Stimulated activated CD8-positive, alpha-beta memory T cell treated with anti-CD3 and anti-CD28 coated beads, Interleukin-15, amount 100 ng/mL, for 4 hours (primary cell): ENCODE results near the gene LDLRAD3.

Experiments used
- DNase-seq, 2 donors: peaks; one replicate each; pipeline ENCODE4 v3.0.0-alpha.2; 2020; ENCODE audit warnings: low read depth in 2 of 2

The LDLRAD3 gene

DNA sequence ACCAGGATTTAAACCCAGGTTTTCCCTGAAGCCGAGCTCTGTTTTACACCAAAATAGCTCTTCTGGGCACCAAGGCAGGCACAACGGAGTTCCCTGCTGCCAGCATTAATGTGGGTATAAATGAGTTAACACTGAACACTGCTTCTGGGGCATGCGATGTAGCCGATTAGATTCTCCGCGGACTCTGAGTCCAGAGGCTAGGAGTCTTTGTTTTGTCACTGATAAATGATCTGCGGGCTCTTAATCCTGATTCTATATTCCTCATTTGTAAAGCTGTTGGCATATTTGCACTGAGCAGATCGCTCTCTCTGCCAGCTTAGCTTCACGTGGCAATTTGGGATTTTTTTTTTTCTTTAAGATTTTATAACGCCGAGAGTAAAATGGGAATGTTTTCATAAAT lies 16.8 kb upstream of the LDLRAD3 start:
- no peak for DNase-seq

DNA sequence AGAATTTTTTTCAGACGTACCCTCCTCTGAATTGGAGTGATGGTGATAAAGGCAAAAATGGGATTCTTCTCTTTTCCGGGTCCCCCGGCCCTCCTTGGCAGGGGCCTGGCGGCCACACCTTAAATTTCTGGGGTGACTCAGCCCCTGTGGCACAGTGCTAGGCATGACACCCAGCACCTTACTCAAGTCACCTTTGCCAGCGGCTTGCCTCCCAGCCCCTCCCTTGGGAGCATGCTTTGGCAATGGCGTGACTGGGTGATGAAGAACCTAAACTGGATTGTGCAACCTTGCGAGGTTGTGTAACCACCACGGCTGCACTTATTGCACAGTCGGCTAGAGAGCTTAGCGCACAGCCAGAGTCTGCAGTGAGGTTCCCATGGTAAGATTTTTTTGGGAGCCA lies 16.2 kb upstream of the LDLRAD3 start:
- no peak for DNase-seq

DNA sequence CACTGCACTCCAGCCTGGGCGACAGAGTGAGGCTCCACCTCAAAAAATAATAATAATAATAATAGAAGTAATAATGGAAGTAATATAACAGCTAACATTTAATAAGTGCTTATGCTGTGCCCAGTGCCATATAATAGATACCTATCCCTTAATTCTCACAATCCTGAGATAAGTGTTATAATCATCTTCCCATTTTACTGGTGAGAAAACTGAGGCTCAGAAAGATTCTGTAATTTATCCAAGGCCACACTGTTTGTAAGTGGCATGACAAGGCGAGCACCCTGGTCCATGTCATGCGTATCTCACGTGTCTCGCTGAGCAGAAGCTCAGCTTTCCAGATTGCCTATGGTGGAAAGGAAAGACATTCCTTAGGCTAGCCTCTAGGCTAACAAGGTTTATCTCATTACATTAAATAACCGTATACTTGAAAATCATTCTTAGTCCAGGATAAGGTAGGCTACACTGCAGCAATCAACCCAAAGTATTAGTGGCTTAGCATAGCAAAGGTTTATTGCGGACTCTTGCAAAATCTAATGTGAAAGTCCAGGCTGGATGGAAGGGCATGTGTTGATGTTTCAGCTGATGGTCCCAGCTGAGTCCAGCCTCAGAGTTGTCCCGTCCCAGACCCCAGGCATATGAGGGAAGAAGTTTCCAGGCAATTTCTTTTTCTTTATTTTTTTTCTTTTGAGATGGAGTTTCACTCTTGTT lies 15.0 kb upstream of the LDLRAD3 start:
- no peak for DNase-seq

DNA sequence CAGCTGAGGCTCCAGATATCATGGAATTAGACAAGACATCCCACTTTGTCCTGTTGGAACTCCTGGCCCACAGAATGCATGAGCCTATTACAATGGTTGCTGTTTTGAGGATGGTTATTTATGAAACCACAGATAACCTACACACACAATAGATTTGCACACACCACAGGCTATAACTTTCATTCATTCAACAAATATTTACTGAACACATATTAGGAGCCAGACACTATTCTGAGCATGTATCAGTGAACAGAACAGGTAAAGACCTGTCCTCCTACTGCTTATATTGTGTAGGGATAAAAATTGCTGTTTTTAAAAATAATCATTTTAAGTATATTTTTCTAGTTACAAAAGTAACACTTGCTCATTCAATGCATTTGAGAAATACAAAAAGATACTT lies 13.4 kb upstream of the LDLRAD3 start:
- DNase-seq = no peak

- DNase-seq = no peak
These were observed 11.7 kb upstream of the LDLRAD3 start for GRCh38 chr11:35932121-35932520.

DNA sequence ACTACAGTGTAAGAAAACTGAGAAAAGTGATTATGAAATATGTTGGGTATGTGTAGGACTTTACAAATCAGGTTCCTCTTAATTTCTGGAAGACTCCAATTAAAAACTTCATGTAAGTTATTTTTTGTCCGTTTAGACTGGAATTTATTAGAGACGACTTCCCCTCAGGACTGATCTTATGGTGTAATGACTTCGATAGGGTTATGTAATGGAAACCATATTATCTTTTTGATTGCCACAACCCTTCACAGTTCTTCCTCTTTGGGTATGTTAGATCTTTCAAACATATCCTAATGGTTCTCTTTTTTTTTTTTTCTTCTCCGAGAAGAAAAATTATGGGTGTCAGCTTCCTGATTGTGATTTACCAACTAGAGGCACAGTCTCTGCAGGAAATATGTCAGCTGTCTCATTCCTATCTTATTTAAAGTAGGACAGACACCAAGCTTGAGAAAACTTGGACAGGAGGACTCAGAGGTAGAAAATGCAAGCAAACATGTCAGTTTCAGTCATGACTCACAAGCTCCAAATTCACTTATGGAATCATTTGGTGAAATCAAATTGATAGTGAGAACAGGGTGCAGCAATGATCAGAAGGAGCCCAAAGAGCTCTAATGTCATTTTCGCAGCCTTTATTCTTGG lies 11.1 kb upstream of the LDLRAD3 start:
- no peak for DNase-seq

DNA sequence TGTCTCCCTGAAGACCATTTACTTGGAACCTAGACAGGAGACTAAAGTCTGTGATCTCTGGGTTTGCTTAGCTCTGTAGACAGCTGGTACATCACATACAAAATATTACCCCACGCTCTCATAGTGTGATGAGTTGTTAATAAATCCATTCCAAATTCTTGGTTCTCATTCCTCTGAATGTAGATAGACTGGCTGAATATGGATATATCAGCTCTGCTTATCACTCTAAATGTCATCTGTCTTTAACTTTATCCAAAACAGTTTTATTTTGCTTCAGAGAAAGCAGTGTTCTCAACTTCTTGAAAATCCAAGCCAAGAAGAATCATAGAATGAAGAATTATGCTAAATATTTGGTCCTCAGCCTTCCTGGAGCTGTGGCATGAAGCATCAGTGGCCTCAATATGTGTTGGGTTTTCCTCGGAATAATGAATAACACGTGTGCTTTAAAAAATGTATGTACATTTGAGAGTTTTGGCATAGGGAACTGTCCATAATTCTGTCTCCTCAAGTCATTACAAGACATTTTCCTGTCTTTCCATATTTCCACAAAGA lies 10.5 kb upstream of the LDLRAD3 start:
- DNase-seq = no peak

GRCh38 chr11:35934271-35934670 lies 9.6 kb upstream of the LDLRAD3 start:
- DNase-seq = no peak

GRCh38 chr11:35934981-35935380 lies 8.9 kb upstream of the LDLRAD3 start:
- DNase-seq = no peak

- DNase-seq = no peak
These were observed 8.5 kb upstream of the LDLRAD3 start for GRCh38 chr11:35935390-35935789.

DNA sequence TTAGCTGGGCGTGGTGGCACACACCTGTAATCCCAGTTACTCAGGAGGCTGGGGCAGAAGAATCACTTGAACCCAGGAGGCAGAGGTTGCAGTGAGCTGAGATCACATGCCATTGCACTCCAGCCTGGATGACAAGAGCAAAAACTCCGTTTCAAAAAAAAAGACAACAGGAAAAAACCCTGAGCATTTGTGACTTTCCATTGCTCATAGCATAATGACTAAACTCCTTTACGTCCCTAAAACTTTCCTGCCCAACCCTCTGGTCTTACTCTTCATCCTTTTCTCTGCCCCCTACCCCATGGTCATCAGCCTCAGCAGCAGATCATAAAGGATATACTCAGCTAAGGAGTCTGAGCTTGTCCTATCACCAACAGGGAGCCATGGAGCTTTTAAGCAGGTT lies 6.8 kb upstream of the LDLRAD3 start:
- DNase-seq = no peak

DNA sequence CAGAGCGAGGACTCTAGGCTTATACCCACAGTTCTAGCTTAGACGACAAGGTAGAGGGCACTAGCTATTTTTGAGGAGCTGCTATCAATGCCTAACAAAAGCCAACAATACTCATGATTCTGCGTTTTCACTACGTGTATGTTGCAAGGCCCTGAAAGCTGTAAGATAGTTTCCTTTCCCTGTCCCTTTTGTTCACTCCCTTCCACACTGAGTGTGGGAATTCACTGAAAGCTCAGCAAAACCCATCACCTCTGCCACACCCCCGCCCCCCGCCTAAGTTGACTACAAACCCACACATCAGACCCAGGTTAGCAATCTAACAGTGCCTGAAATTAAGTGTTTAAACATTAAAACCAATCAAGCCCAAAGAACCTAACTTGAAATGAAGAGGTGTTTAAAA lies 6.2 kb upstream of the LDLRAD3 start:
- no peak for DNase-seq

DNA sequence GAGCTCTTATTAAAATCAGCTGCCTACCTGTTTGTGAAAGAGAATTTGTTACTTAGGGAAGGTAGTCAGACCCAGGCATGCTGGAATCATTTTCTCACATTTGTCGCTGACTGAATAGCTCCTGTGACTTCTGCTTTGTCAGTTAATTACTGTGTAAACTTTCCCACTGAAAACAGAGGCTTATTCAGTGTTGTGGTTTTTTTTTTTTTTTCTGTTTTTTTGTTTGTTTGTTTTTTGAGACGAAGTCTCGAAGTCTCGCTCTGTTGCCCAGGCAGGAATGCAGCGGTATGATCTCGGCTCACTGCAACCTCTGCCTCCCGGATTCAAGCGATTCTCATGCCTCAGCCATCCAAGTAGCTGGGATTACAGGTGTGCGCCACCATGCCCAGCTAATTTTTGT lies 5.6 kb upstream of the LDLRAD3 start:
- no peak for DNase-seq

DNA sequence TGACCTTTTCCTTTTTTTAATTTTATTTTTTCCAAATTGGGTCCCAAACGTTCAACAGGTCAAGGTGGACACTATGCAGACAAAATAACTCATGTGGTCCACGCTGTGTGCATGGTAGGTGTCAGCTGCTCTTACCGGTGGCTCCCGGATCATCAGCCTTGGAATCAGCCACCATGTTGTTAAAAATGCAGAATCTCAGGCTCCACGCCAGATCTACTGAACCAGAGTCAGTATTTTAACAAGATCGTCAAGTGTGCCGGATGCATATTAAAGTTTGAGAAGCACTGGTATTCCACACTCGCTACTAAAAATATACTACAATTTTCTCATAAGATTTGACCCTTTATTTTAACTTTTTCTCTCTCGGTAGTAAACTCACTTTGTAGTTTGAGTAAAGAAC lies 553 bp upstream of the LDLRAD3 start:
- DNase-seq = no peak

- no peak for DNase-seq
These were observed 758 bp downstream of the LDLRAD3 start for GRCh38 chr11:35944503-35945136.

DNA sequence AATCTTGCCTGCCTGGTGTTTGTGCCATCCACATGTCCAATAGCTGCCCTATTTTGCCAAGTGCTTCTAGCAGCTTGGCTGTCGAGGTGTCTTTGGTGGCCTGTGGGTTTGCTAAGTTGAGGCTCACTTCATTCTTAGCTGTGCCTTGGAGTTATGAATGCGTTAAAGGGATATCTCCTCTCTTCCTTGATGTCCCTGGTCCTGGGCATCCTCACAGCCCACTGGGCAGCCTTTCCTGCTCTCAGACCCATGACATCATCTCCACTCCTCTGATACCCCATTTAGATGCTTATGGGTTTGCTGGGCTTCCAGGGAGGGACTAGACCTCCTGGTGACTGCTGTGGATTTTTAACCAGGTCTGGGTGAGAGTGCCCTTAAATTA lies 1.3 kb downstream of the LDLRAD3 start:
- no peak for DNase-seq

- DNase-seq = no peak
These were observed 2.9 kb downstream of the LDLRAD3 start for GRCh38 chr11:35946766-35947165.

- DNase-seq = no peak
These were observed 3.6 kb downstream of the LDLRAD3 start for GRCh38 chr11:35947437-35947836.

GRCh38 chr11:35949242-35949641 lies 5.4 kb downstream of the LDLRAD3 start:
- no peak for DNase-seq

- DNase-seq = no peak
These were observed 6.2 kb downstream of the LDLRAD3 start for GRCh38 chr11:35950082-35950481.

DNA sequence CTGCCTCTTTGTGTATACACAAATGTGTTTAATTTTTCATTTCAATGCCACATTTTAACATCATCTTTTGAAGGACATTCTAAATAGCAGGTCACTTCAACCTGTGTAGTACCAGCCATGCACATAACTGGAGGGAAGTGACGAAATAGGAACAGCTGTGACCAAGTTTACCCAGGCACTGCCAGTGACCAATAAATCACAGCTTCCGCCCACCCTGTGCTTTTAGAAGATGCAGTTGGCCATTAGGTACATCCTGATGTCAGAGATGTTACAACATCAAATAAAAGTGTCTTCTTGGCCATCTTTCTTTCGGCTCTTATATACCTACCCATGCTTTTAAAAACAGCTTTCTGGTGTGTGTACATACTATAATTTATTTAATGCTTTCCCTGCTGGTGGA lies 7.8 kb downstream of the LDLRAD3 start:
- DNase-seq = no peak

- DNase-seq = no peak
These were observed 9.4 kb downstream of the LDLRAD3 start for GRCh38 chr11:35953081-35953760.

DNA sequence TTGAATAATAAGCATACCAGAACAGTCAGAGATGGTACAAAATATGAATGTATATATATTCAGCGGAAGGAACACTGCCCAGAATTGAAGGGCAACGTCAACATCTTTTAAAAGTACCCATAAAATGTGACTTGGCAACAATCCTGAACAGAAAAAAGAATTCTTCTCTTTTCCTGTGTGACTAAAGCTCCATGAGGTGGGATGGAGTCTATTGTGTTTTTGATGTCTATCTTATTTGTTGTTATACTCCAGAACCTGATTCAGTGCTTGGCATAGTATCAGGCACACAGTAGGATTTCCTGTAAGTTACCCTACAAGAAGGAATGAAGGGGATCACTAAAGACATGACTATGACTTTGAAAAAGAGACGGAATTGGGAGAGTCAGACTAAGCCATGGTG lies 10.3 kb downstream of the LDLRAD3 start:
- DNase-seq = no peak
